HUDEP-2 (cell line): Measurements from ENCODE around the gene NFIA.

Source experiments
- DNase-seq, 76 experiments: peaks; one replicate each; lab custom pipeline; 2025; ENCODE audit not compliant: unreplicated experiment in 76 of 76; lab: John Stamatoyannopoulos, UW

NFIA gene

GRCh38 chr1:61377242-61377958 lies 295.0 kb downstream of the NFIA start:
- no peak for DNase-seq

- peak in 1 of 76 experiments; percentile 4 for DNase-seq
These were observed 296.3 kb downstream of the NFIA start for GRCh38 chr1:61378494-61379180.

GRCh38 chr1:61379693-61380092 lies 297.3 kb downstream of the NFIA start:
- no peak for DNase-seq

- DNase-seq: no peak
These were observed 298.2 kb downstream of the NFIA start for GRCh38 chr1:61380561-61380960.

- no peak for DNase-seq
These were observed 304.0 kb downstream of the NFIA start for GRCh38 chr1:61386323-61386722.

GRCh38 chr1:61386770-61387169 lies 304.4 kb downstream of the NFIA start:
- peak in 32 of 76 experiments; percentile 1 to 42 (median 15) for DNase-seq

- DNase-seq: no peak
These were observed 305.5 kb downstream of the NFIA start for GRCh38 chr1:61387829-61388228.

- no peak for DNase-seq
These were observed 306.2 kb downstream of the NFIA start for GRCh38 chr1:61388566-61388965.

GRCh38 chr1:61389194-61389925 lies 307.0 kb downstream of the NFIA start:
- no peak for DNase-seq

GRCh38 chr1:61389926-61390845 lies 307.8 kb downstream of the NFIA start:
- no peak for DNase-seq

- DNase-seq: no peak
These were observed 309.4 kb downstream of the NFIA start for GRCh38 chr1:61391730-61392129.

- no peak for DNase-seq
These were observed 310.3 kb downstream of the NFIA start for GRCh38 chr1:61392409-61393242.

- DNase-seq: no peak
These were observed 311.2 kb downstream of the NFIA start for GRCh38 chr1:61393575-61393974.

- DNase-seq: no peak
These were observed 312.9 kb downstream of the NFIA start for GRCh38 chr1:61395146-61395800.

- DNase-seq: no peak
These were observed 315.1 kb downstream of the NFIA start for GRCh38 chr1:61397495-61397894.

- DNase-seq: no peak
These were observed 315.6 kb downstream of the NFIA start for GRCh38 chr1:61397935-61398334.

- DNase-seq: no peak
These were observed 316.8 kb downstream of the NFIA start for GRCh38 chr1:61399199-61399598.

GRCh38 chr1:61400131-61400770 lies 317.9 kb downstream of the NFIA start:
- DNase-seq: no peak

GRCh38 chr1:61400997-61401396 lies 318.6 kb downstream of the NFIA start:
- no peak for DNase-seq
